Stimulated activated CD4-positive, alpha-beta T cell treated with anti-CD3 and anti-CD28 coated beads, TNF-alpha, amount 100 ng/mL, for 1 hour (primary cell): Measurements from ENCODE around the gene FBXO5.
"Not testable (repeated sequence)": the region's sequence is repeated elsewhere in the genome, so short reads cannot be mapped to it uniquely, and the experiment has no call there.

Experiments
- DNase-seq, 3 donors: peaks; one replicate each; pipeline ENCODE4 v3.0.0-alpha.2; 2020; ENCODE audit warnings: low read depth in 3 of 3, low spot score in 1 of 3

The FBXO5 gene

GRCh38 chr6:152993431-152993830 lies 10.6 kb upstream of the FBXO5 start:
- DNase-seq: no peak

- DNase-seq: no peak
Observed at GRCh38 chr6:152986978-152987377, 4.1 kb upstream of the FBXO5 start.

GRCh38 chr6:152985300-152985699 lies 2.5 kb upstream of the FBXO5 start:
- DNase-seq: not testable (repeated sequence)

- DNase-seq: no peak
Observed at GRCh38 chr6:152984513-152984872, 1.7 kb upstream of the FBXO5 start.

- DNase-seq: peak; percentile 80 to 91 (median 87)
Observed at GRCh38 chr6:152983637-152984512, 1.0 kb upstream of the FBXO5 start.

GRCh38 chr6:152981989-152982903 lies 595 bp downstream of the FBXO5 start:
- DNase-seq: no peak

GRCh38 chr6:152981219-152981618 lies 1.6 kb downstream of the FBXO5 start:
- no peak for DNase-seq

- DNase-seq: no peak
Observed at GRCh38 chr6:152980656-152981055, 2.2 kb downstream of the FBXO5 start.

- no peak for DNase-seq
Observed at GRCh38 chr6:152979116-152979515, 3.7 kb downstream of the FBXO5 start.

GRCh38 chr6:152978058-152978457 lies 4.8 kb downstream of the FBXO5 start:
- no peak for DNase-seq

GRCh38 chr6:152977556-152977955 lies 5.3 kb downstream of the FBXO5 start:
- DNase-seq: no peak

GRCh38 chr6:152976749-152977148 lies 6.1 kb downstream of the FBXO5 start:
- no peak for DNase-seq

- DNase-seq: no peak
Observed at GRCh38 chr6:152975204-152975915, 7.5 kb downstream of the FBXO5 start.

GRCh38 chr6:152973916-152974315 lies 8.9 kb downstream of the FBXO5 start:
- DNase-seq: no peak

GRCh38 chr6:152969688-152970418 lies 13.0 kb downstream of the FBXO5 start:
- no peak for DNase-seq

- DNase-seq: not testable (repeated sequence)
Observed at GRCh38 chr6:152966168-152966894, 16.5 kb downstream of the FBXO5 start.

- no peak for DNase-seq
Observed at GRCh38 chr6:152959333-152959732, 23.5 kb downstream of the FBXO5 start.

- DNase-seq: no peak
Observed at GRCh38 chr6:152957796-152958195, 25.0 kb downstream of the FBXO5 start.

GRCh38 chr6:152954443-152954842 lies 28.4 kb downstream of the FBXO5 start:
- DNase-seq: no peak
